Dermis blood vessel endothelial cell (primary cell): ENCODE data around the gene LMNA. TPM values are rescaled to one million over a fixed set of nuclear protein-coding genes. Genes with fewer than 3 reads are reported as not detected.

ENCODE experiments used
- DNase-seq: peaks from one replicate; pipeline ENCODE4 v3.0.0; 2010
- total RNA-seq: library from RNA; depleted of rRNA; stranded (reverse); fragments of >200 nt; gene quantifications from 2 replicates; pipeline ENCODE4 v1.2.3, GENCODE V29; 2014

Gene LMNA
- total RNA-seq, 1 donor from 2014 or later: 502 TPM

DNA sequence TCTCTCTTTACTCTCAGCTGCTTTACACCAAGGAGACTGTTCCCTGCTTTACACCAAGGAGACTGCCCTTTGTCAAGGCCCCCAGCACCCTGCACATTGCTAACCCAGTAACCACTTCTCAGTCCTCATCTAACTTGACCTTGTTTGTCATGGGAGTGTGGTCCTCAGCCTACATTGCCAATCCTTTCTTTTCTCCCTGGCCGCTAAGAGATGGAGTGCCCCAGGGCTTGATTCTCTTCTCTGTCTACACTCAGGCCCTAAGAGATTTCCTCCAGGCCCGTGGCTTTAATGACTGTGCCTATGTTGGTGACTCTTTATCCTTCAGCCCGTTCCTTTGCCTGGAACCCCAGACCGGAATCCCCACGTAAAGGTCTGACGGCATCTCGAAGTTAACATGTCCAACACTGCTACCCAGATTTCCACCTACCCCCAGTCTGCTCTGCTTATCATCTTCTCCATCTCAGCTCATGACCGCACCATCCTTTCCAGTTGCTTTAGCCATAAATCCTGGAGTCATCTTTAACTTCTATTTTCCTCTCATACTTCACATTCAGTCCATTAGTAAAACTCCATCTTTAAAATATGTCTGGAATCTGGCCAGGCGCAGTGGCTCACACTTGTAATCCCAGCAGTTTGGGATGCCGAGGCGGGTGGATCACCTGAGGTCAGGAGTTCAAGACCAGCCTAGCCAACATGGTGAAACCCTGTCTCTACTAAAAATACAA lies 29.4 kb downstream of the LMNA start:
- DNase-seq: no peak

DNA sequence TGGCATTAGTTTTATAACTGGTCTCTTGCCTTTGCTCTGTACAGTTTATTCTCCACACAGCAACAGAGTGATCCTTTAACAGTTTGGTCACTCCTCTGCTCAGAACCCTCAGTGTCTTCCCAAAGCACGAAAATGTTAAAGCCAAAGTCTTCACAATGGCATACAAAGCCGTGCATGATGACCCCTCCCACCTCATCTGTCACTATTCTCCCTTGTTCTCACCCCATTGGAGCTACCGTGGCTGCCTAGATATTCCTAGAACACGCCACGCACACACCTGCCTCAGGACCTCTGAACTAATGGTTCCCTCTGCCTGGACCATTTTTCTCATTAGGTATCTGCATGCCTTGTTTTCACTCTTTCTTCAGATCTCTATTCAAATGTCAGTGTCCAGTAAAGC lies 30.2 kb downstream of the LMNA start:
- DNase-seq: no peak

DNA sequence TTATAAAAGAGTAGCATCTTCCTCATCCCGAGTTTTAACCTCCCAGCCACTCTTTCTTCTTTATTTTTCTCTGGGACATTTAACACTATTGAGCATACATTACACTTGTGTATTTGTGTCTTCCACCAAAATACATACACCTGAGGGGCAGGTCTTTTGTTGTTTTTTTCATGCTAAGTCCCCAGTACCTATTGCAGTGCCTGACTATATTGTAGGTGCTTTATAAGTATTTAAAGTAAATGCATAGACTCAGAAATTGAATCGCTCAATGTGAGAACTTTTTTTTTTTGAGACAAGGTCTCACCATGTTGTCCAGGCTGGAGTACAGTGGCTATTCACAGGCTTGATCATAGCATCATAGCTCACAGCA lies 31.1 kb downstream of the LMNA start:
- DNase-seq: no peak

DNA sequence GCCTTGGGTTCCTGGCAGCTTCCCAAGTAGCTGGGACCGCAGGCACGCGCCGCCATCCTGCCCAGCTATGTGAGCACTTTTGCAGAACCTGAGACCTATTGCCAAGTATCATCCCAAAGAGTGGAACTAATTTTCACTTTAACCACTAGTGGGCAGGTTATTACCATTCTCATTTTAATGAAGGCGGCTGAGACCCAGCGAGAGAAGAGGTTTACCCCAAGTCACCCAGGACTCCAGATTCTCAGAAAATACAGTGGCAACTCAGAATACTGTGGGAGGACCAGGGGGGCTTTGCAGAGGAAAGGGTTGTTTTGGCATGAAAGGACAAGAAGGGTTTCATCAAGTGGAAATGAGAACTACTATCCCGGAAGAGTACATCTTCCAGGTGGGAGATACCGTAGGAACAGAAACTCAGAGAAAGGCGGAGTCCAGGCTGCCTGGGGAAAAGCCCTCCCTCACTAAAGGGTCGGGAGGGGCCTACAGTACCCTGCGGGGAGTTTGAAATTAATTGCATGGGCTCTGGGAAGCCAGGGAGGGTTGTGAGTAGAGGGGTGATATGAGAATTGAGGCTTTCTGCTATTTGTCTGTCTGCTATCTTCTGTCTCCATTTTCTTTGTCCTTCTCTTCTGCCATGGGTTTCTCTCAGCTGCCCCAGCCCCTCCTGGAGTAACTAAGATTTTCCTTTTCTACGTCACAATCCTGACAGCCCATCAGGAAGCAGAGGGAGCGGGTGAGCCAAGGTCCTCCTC lies 31.7 kb downstream of the LMNA start:
- DNase-seq: peak; percentile 94

DNA sequence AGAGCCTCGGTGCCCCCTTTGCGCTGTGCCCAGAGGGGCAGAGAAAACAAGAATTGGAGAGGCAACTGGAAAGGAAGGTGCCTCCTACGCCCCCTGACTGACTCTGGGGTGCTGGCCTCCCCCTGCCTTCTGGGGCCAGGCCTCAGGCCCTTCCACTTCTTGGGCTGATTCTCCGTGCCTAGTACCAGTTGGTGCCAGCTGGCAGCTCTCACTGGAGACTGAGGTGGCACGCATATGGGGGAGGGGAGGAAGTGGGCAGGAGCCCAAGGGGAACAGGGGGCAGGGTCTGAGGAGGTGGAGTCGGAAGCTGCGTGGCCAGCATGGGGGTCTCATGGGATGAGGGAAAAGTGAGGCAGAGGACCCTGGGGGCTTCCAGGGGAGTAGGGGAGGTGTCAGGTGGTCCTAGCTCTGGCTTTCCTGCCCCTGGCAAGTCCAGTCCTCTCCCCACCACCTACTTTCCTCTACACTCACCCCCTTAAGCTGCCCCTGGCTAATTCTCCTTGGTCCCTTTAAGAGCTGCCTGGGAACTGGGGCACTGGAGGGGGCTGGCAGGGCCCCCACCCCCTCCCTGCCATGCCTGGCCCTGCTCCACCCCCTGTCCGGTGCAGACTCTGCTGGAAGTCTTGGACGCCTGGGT lies 32.4 kb downstream of the LMNA start:
- DNase-seq: peak; percentile 46

DNA sequence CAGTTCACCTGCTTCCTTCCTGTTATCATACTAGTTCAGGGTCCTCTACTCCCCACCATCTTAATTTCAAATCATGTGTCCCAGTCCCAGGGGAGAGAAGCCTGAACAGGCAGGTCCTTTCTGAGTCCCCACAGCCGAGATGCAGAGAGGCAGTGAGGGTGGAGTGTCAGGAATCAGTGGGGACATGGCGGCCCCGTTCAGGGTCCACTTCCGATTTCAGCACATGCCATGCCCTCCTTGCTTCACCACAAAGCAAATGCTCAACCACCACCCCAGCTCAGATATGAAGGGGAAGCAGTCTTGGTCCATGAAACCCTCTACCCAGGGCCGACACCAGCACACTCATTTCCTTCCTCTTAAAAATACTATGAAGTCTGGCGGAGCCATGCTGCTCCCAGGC lies 33.7 kb downstream of the LMNA start:
- peak; percentile 71 for DNase-seq

DNA sequence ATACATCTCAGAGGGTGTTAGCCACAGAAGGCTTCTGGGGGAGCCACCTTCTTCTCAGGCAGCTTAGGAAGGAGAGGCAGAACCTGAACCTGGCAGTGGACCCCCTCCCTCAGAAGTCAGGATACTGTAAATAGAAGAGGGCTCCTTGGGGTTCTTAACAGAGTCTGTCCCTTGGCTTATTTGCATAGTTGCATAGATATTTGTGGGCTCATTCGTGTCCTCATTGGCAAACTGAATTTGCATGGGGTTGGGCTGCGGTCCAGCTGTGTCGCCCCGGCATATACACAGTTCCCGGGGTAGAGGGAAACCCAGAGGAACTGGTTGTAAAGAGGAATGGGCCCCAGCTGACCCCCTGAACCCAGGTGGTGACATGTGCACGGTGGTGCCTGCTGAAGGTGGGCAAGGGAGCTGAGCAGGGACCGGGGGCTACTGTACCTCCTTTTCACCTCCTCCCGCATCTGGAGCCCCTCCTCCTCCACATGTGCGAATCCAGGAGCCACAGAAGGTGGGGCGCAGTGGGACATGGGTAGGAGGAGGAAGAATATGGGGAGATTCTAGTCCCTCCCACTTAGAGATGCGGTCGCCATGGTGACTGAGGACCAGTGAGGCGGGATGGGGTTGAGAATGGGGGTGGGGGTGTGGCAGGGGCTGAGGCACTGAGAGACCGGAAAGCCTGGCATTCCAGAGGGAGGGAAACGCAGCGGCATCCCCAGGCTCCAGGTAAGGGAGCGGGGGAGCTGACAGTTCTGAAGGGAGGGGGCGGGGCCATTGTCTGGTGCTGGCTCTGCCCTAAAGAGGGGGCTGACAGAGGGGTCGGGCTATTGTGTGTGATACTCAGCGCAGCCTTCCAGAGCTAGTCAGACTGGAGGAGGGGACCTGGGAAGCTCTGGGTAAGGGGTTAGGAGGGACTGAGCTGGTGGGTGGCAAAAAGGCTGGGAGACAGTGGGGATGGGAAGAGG lies 35.1 kb downstream of the LMNA start:
- DNase-seq: no peak

DNA sequence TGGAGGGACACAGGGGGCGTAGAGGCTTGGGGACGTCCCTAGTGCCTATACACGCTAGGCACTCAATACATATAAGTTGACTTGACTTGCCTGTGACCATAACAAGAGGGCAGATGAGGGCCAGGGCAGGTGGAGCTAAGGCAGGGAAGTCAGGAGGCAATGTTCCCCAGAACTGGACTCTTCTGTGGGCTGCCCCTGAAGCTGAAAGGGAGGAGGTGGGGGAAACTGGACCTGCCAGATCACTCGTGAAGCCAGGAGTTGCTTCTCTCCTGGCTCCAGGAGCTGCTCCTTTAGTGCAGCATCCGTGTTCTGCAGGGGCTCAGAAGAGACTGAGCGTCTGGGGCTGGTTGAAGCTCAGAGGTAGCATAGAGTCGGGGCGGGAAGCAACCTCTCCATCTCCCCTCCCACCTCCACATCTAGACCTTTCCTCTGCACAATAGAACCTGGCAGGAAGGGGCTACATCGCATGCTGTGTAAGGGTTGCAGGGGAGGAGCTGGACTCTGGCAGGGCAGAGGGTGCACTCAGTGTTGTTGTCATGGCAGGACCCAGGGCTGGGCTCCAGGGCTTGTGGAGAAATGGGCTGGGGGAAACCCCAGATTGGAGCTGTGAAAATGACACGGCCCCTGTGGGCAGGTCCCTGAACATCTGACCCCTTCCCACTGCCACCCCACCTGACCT lies 36.0 kb downstream of the LMNA start:
- DNase-seq: no peak

DNA sequence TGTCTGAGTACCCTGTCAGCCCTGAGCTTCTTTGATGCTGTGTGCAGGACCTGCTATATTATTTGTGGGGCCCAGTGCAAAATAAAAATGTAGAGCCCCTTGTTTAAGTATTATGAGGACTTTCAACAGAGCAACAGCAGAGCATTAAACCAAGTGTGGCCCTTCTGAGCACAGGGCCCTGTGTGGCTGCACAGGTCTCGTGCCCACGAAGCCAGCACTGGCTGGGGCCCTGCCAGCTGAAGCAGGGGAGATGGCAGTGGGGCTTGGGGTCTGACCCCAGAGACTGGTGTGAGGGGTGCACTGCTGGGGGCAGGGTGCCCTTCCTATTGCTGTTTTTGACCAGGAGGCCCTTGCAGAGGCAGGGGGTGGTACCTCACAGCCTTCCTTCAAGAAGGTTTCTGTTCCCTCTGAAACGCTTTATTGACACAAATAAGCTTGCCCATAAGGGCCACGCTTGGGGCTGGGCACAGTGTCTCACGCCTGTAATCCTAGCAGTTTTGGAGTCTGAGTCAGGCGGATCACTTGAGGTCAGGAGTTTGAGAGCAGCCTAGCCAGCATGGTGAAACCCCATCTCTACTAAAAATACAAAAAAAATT lies 36.7 kb downstream of the LMNA start:
- DNase-seq: no peak

DNA sequence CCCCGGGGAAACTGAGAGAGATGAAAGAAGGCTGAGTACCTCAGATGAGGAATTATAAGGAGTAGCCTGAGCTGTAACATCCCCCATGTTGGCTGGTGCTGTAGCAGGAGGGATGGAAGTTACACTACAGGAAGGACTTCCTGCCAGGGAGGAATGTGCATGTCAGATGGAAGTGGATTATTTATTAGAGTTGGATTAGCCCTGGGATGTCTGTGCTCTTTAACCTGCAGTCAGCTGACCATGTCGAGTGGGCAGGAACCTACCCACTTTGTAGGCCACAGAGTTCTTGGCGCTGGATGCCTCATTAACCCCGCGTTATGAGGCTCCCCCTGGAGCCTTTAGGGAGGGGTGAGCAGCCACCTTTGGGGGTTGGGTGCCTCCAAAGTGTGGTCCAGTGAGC lies 38.1 kb downstream of the LMNA start:
- no peak for DNase-seq

DNA sequence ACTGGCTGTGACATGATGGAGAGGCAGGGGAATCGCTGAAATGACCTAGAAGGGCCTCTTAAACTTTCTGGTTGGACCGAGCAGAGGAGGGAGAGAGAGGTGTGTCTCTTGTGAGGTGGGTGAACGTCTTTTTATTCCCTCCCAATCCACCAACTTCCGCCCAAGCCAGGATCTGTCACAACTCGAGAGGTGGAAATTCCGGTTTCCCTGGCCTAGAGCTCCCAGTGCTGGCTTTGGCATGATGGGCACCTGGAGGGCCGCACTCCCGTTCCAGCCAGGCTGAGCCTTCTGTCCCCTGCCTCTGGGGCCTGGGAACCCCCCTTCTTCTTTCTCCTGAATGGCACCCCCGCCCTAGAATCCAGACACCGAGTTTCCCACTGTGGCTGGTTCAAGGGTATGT lies 38.9 kb downstream of the LMNA start, which contains the start of gene SEMA4A:
Gene SEMA4A (plus strand): TSS at position 224 of the 400 bp plus-strand sequence. CDS start 994 bp downstream, outside the sequence.
- no peak for DNase-seq

DNA sequence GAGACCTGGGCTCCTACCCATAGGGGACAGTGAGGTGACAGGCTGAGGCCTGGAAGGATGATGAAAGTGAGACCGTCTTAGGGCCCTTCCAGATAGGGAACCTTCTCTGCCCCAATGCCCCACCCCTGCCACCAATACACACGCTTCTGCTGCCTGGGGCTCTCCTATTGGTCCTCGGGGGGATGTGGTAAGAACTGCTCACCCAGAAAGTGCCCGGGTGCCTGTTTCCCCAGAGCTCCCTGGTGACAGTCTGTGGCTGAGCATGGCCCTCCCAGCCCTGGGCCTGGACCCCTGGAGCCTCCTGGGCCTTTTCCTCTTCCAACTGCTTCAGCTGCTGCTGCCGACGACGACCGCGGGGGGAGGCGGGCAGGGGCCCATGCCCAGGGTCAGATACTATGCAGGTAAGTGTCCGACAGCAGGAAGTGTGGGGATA lies 39.8 kb downstream of the LMNA start:
- DNase-seq: no peak

DNA sequence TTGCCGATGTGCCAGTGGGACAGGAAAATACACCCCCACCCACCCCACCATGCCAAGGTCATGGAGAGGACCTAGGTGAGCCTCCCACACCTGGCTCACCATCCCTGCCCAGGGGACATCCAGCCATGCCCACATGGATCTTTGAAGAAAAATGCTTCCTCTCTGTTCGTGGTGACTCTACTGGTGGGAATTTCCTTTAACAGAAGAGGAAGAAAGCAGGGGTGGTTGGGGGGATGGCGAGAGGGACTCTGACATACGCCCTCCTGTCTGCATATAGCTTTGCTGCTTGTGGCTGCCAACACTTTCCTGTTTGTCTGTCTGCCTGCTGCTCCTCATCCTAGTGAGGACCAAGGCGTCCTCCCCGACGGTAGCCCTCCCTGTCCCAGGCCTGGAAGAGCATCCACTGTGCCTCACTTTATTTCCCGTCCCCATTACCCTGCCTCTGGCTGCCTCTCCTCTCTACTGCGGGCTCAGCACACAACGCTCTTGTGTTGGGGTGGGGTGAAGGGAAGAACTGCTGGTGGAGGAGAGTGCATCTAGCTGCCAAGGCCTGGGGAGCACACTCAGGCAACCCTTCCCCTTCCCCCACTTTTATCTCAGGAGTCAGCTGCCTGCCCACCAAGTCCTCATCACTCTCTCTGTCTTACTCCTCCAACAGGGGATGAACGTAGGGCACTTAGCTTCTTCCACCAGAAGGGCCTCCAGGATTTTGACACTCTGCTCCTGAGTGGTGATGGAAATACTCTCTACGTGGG lies 41.4 kb downstream of the LMNA start:
- no peak for DNase-seq

DNA sequence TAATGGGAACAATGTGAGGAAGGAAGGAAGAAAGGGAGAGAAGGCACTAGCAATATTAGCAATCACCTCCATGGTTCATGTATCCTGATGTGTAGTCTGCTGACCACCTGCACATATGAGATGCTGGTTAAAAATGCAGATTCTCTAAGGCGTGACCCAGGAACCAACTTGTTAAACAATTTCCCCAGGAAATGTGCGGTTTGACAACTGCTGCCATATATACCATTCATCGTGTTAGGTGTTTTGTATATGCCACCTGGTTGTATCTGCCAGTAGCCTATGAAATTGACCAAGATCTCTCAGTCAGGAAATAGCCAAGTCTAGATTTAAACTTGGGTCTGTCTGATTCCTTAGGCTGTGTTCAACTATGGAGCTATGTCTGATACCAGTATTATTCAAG lies 43.0 kb downstream of the LMNA start:
- no peak for DNase-seq

DNA sequence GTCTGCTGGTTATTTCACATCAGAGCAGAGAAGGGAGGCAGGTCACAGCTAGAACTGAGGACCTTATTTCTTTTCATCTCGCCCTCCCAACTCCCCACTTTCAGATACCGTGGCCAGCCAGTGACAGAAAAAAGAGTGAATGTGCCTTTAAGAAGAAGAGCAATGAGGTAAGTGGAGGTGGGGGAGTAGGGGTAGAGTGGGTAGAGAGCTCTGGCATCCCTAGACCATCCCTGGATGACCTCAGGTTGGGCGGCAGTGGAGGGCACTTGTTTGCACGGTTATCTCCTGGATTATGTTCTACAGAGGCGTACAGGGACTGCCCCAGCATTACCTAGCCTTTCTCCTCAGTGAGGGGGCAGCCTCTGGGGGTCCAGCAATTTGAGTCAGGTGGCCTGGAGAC lies 43.5 kb downstream of the LMNA start:
- DNase-seq: no peak

DNA sequence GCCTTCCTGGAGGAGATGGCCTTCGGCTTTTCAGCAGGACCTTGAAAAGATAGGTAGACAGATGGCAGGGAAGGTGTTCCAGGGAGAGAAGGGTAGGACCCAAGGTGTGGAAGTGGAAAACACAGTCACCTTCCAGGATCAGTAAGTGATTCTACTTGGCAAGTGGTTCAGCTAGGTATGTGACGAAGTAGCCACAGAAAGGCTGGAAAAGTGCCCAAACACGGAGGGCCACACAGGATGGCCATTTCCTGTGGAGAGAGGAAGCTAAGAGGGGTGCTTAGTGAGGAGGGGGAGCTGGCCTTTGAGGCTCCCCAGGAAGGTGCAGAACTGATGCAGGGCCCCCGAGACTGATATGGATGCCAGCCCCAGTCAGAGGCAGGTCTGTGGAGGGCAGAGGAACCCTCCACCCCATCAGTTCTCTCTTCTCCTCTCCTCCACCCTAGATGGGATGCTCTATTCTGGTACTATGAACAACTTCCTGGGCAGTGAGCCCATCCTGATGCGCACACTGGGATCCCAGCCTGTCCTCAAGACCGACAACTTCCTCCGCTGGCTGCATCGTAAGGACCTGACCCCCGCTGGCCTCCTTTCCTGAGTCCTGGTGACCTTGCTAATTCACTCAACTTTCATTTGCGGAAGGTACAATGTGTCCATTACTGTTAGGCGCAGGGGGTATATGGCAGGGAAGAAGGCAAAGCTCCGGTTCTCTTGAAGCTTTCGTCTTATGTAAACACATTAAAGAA lies 45.7 kb downstream of the LMNA start:
- peak; percentile 38 for DNase-seq

DNA sequence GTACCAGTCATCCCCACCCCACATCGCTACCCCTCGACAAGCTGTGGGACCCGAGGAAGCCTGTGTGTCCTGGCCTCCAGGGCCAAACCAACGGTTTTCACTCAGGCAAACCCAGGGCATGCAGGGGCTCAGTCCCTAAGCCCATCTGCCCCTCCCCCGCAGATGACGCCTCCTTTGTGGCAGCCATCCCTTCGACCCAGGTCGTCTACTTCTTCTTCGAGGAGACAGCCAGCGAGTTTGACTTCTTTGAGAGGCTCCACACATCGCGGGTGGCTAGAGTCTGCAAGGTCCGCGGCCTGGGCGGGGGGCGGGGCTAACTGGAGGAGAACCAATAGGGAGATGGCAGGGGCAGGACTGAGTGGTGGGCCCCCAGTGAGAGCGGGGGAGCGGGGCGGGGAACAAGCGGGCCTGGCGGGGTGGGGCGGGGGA lies 46.2 kb downstream of the LMNA start:
- peak; percentile 89 for DNase-seq

DNA sequence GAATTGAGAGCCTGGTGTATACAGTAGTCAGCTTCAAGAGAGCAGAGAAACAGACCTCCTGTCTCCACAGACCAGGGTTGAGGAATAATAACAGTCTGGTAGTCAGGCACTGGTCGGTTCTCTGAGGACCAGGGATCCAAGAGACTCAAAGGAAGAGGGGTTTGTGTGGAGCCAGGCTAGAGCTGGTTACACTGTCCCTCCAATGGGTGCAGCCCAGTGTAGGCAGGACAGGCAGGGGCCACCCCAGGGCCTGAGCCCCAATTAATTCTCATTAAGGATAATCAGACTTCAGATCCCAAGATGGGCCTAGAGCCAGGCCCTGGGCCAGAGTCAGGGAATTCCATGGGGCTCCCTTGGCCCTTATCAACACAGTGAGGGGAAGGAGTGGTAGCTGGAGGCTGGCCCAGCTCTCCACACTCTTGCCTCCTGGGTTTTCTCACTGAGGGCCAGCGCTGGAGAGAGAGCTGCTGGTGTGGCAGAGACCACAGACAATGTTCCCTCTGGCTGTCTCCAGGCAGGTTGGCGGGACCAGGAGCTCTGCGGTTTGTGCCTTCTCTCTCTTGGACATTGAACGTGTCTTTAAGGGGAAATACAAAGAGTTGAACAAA lies 48.0 kb downstream of the LMNA start:
- no peak for DNase-seq

DNA sequence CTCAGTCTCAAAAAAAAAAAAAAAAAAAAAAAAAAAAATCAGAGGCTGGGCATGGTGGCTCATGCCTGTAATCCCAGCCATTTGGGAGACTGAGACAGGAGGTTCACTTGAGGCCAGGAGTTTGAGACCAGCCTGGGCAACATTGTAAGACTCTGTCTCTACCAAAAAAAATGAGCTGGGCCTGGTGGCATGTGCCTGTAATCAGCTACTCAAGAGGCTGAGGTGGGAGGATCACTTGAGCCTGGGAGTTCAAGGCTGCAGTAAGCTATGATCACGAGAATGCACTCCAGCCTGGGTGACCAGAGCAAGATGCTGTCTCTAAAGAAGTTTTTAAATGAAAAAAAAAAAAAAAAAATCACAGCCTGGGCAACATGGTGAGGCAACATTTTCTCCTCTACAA lies 49.2 kb downstream of the LMNA start:
- no peak for DNase-seq
